HEK293 (cell line): ENCODE data around the gene NFATC3.

Source experiments
- CTCF ChIA-PET: fragments of 350-600 bp; formaldehyde crosslinking; extraction: SDS; loops from one replicate; lab custom pipeline; 2021; ENCODE audit warnings: antibody characterized with exemption; lab: Yijun Ruan, JAX
- POLR2A ChIA-PET: fragments of 300-600 bp; formaldehyde crosslinking; extraction: SDS; loops from one replicate; lab custom pipeline; 2020; ENCODE audit warnings: antibody characterized with exemption, inconsistent platforms; lab: Yijun Ruan, JAX
- H3K27ac ChIP-seq: fragments of 200-500 bp; sonication (Bioruptor generic); 2 replicates; pipeline ENCODE4 v1.5.1; 2014; ENCODE audit warnings: low read depth, low read length, control low read depth, inconsistent platforms; ENCODE audit errors: extremely low read depth
- H3K36me3 ChIP-seq, 2 experiments: fragments of 200-500 bp in 1 of 2; sonication (Bioruptor generic) in 1 of 2; 1 replicate in 1 of 2; 2 replicates in 1 of 2; pipeline ENCODE4 v1.5.1; 2014 to 2017; ENCODE audit warnings: inconsistent platforms in 2 of 2, low read length in 2 of 2; ENCODE audit not compliant: control insufficient read depth in 2 of 2, insufficient read depth in 1 of 2
- H3K4me1 ChIP-seq: fragments of 200-500 bp; sonication (Bioruptor generic); 2 replicates; pipeline ENCODE4 v1.5.1; 2014; ENCODE audit warnings: mild to moderate bottlenecking, low read length, inconsistent platforms; ENCODE audit not compliant: control insufficient read depth, insufficient read depth
- H3K4me3 ChIP-seq: 2 replicates; pipeline ENCODE4 v1.5.1; 2011; ENCODE audit warnings: low read depth, mild to moderate bottlenecking, control low read depth, low read length, moderate library complexity
- H3K9me3 ChIP-seq: fragments of 200-500 bp; sonication (Bioruptor generic); 2 replicates; pipeline ENCODE4 v1.5.1; 2014; ENCODE audit warnings: low read depth, low read length, inconsistent platforms; ENCODE audit not compliant: control insufficient read depth, insufficient read depth
- GLI2 ChIP-seq: fragments of 450-650 bp; formaldehyde crosslinking; IDR thresholded peaks from 2 replicates; pipeline ENCODE4; 2017; ENCODE audit warnings: missing biosample characterization, missing genetic modification characterization, low read depth, borderline replicate concordance
- GLIS1 ChIP-seq: fragments of 450-650 bp; formaldehyde crosslinking; IDR thresholded peaks from 2 replicates; pipeline ENCODE4 v1.5.1; 2016; ENCODE audit warnings: missing biosample characterization, missing genetic modification characterization
- PRDM4 ChIP-seq: fragments of 450-650 bp; formaldehyde crosslinking; IDR thresholded peaks from 2 replicates; pipeline ENCODE4 v1.5.1; 2017; ENCODE audit warnings: missing biosample characterization, missing genetic modification characterization
- REST ChIP-seq: fragments of 450-650 bp; formaldehyde crosslinking; IDR thresholded peaks from 2 replicates; pipeline ENCODE4 v1.5.1; 2016; ENCODE audit warnings: missing biosample characterization, missing genetic modification characterization
- WT1 ChIP-seq: fragments of 450-650 bp; formaldehyde crosslinking; IDR thresholded peaks from 2 replicates; pipeline ENCODE4 v1.5.1; 2016; ENCODE audit warnings: missing biosample characterization, missing genetic modification characterization
- ZBTB20 ChIP-seq: fragments of 450-650 bp; formaldehyde crosslinking; IDR thresholded peaks from 2 replicates; pipeline ENCODE4 v1.5.1; 2016; ENCODE audit warnings: missing biosample characterization, missing genetic modification characterization
- ZNF121 ChIP-seq: fragments of 450-650 bp; formaldehyde crosslinking; IDR thresholded peaks from 2 replicates; pipeline ENCODE4 v1.5.1; 2016; ENCODE audit warnings: missing biosample characterization, missing genetic modification characterization
- ZNF239 ChIP-seq: fragments of 450-650 bp; formaldehyde crosslinking; IDR thresholded peaks from 2 replicates; pipeline ENCODE4 v1.5.1; 2016; ENCODE audit warnings: missing biosample characterization, missing genetic modification characterization
- ZNF26 ChIP-seq: fragments of 450-650 bp; formaldehyde crosslinking; IDR thresholded peaks from 2 replicates; pipeline ENCODE4 v1.5.1; 2016; ENCODE audit warnings: missing biosample characterization, missing genetic modification characterization
- ZNF416 ChIP-seq: fragments of 450-650 bp; formaldehyde crosslinking; IDR thresholded peaks from 2 replicates; pipeline ENCODE4 v1.5.1; 2016; ENCODE audit warnings: missing biosample characterization, missing genetic modification characterization
- ZNF513 ChIP-seq: fragments of 450-650 bp; IDR thresholded peaks from 2 replicates; pipeline ENCODE4 v1.5.1; 2018; ENCODE audit warnings: missing biosample characterization, missing genetic modification characterization

Gene NFATC3

GRCh38 chr16:68269793-68270192 lies 184.6 kb downstream of the NFATC3 start:
- Histone ChIP-seq H3K4me3 (no peak overlapping the region), H3K4me1 (peaks cover 17% of the 10 kb centered on the region), H3K36me3 (peaks cover 0 to 31% of the 10 kb centered on the region in 2 experiments; a peak in 2 of 3 replicates), H3K9me3 (no peaks in the 10 kb centered on the region), H3K27ac (no peak overlapping the region)
- ChIA-PET CTCF (no interaction called here), POLR2A (no interaction called here)
- TF ChIP-seq ZNF239 (tag by site-specific recombination), result no peak
- TF ChIP-seq ZNF26 (tag by site-specific recombination), result no peak
- 0 out of 2 replicates have a peak, but pooled peaks have one; percentile 28 for TF ChIP-seq ZBTB20 (tag by site-specific recombination)
- TF ChIP-seq ZNF121 (tag by site-specific recombination), result peak; percentile 94

GRCh38 chr16:68270353-68270752 lies 185.2 kb downstream of the NFATC3 start:
- ChIA-PET POLR2A (no interaction called here), CTCF (interaction anchor here (0.6 to 1.3 kb wide), 2 partner anchors 40 to 58 kb away, joined by 3 read pairs; partner anchors contain the start of genes PRMT7 and SLC7A6OS)
- peaks cover 17% of the 10 kb centered on the region for H3K4me1 ChIP-seq
- no peak overlapping the region for H3K4me3 ChIP-seq
- no peak overlapping the region for H3K27ac ChIP-seq
- TF ChIP-seq PRDM4 (tag by site-specific recombination) (no peak), ZNF513 (tag by site-specific recombination) (no peak), ZNF416 (tag by site-specific recombination) (no peak), WT1 (tag by site-specific recombination) (no peak), REST (no peak), GLI2 (tag by site-specific recombination) (no peak), GLIS1 (tag by site-specific recombination) (no peak)
- no peaks in the 10 kb centered on the region for H3K9me3 ChIP-seq
- H3K36me3 ChIP-seq, result peaks cover 0 to 34% of the 10 kb centered on the region in 2 experiments; a peak in 2 of 3 replicates
